Measurements from ENCODE around the gene TRMT10B. TPM values are rescaled to one million over a fixed set of nuclear protein-coding genes. Genes with fewer than 3 reads are reported as not detected.
A peak's percentile ranks its signal among the peaks of the same experiment; 100 is the strongest.

Gene TRMT10B, protein sequence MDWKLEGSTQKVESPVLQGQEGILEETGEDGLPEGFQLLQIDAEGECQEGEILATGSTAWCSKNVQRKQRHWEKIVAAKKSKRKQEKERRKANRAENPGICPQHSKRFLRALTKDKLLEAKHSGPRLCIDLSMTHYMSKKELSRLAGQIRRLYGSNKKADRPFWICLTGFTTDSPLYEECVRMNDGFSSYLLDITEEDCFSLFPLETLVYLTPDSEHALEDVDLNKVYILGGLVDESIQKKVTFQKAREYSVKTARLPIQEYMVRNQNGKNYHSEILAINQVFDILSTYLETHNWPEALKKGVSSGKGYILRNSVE
- total RNA-seq (1 to 10 TPM; 2.6 to 6.5 (median 3.6) TPM), polyA plus RNA-seq (1 to 10 TPM; 3.0 to 5.9 TPM)
- long read RNA-seq, donor 1, partial matches to known transcripts = 0 of 26 reads
- long read RNA-seq, donor 1, other reads (novel, unspliced or antisense) = 25 of 26 reads
- long read RNA-seq, donor 2, partial matches to known transcripts = 0 of 22 reads
- long read RNA-seq, donor 2, other reads (novel, unspliced or antisense) = 21 of 22 reads
- long read RNA-seq, donor 3, partial matches to known transcripts = 1 of 32 reads
- long read RNA-seq, donor 3, other reads (novel, unspliced or antisense) = 30 of 32 reads

GRCh38 chr9:37753489-37754190, at the start of gene TRMT10B:
Gene TRMT10B, plus strand, starts transcription at chr9:37753805. Its CDS starts 8,127 bp downstream, at chr9:37761932.
- peaks cover 0 to 8% (median 0%) of the 10 kb centered on the region in 9 donors for H3K36me3 ChIP-seq
- no peak for TF ChIP-seq CTCF (IDR thresholded peaks at IDR 0.05)
- WGBS, 2 donors = 3 to 4% methylated on average over 40 of the region's 40 CpGs
- peaks cover 0 to 14% (median 9%) of the 10 kb centered on the region in 9 donors for H3K4me1 ChIP-seq
- H3K9me3 ChIP-seq = no peaks in the 10 kb centered on the region
- DNase-seq (peak; percentile 68 to 71), ATAC-seq (peak; percentile 93 to 97 (median 96))
- H3K4me3 ChIP-seq = peak within 1 kb of the TSS; percentile 45 to 95 (median 72)
- peak within 1 kb of the TSS in 9 of 10 donors; percentile 51 to 90 (median 84) for H3K27ac ChIP-seq
- H3K27me3 ChIP-seq = no peaks in the 10 kb centered on the region
- intact Hi-C loops (cut with DNase I) = loop anchor here in 5 of 10 donors (5.0 to 10.0 kb wide), 5 partner anchors 49 to 641 kb away; partner anchors contain the start of genes DCAF10 (in 3 of the 5), ALDH1B1 (in 1 of the 5) and SLC25A51 (in 1 of the 5)

DNA sequence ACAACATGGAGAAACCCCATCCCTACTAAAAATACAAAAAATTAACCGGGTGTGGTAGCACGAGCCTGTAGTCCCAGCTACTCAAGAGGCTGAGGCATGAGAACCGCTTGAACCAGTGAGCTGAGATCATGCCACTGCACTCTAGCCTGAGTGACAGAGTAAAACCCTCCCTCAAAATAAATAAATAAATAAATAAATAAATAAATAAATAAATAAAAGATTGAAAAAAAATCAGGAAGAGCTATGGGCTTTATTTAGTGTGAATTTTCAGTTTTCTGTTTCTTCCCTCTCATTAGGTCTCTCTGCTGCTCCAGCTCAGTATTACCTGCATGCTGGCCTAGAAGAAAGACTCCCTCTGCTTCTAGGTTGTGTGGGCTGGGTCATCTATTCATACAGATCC, 47.8 kb upstream of the TRMT10B start:
- no peak for ATAC-seq
- H3K4me1 ChIP-seq = no peaks in the 10 kb centered on the region
- no peak overlapping the region for H3K4me3 ChIP-seq
- WGBS, 2 donors = 84 to 88% methylated on average over 3 of the region's 3 CpGs
- no peak for TF ChIP-seq CTCF (IDR thresholded peaks at IDR 0.05)
- no peaks in the 10 kb centered on the region for H3K9me3 ChIP-seq
- intact Hi-C loops (cut with DNase I) = no loop called here
- peaks cover 0 to 10% (median 4%) of the 10 kb centered on the region in 7 donors for H3K27me3 ChIP-seq
- H3K36me3 ChIP-seq = no peaks in the 10 kb centered on the region
- H3K27ac ChIP-seq = no peak overlapping the region
- DNase-seq = no peak

DNA sequence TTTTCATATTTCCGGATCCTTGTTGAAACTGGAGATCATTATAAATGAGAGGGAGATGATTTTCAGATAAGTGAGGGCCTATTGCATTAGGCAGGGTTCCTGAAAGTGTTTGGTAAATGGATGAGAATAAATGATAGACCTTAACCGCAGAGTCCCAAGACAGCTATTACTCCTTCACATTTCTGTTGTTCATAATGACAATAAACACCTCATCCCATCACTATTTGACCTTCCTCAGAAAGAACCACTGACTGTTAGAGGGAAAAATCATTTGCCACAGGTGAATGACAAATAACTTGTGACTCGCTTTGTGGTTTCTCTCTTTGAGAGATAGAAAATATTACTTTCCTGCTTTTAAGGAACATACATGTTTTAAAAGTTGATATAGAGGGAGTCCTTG, 47.3 kb upstream of the TRMT10B start:
- no peaks in the 10 kb centered on the region for H3K9me3 ChIP-seq
- TF ChIP-seq CTCF (IDR thresholded peaks at IDR 0.05) = no peak
- intact Hi-C loops (cut with DNase I) = no loop called here
- no peak overlapping the region for H3K27ac ChIP-seq
- no peaks in the 10 kb centered on the region for H3K4me1 ChIP-seq
- H3K36me3 ChIP-seq = no peaks in the 10 kb centered on the region
- WGBS, 2 donors = 89 to 93% methylated on average over 3 of the region's 3 CpGs
- no peak for DNase-seq
- ATAC-seq = no peak
- H3K4me3 ChIP-seq = no peak overlapping the region
- peaks cover 0 to 10% (median 4%) of the 10 kb centered on the region in 7 donors for H3K27me3 ChIP-seq

DNA sequence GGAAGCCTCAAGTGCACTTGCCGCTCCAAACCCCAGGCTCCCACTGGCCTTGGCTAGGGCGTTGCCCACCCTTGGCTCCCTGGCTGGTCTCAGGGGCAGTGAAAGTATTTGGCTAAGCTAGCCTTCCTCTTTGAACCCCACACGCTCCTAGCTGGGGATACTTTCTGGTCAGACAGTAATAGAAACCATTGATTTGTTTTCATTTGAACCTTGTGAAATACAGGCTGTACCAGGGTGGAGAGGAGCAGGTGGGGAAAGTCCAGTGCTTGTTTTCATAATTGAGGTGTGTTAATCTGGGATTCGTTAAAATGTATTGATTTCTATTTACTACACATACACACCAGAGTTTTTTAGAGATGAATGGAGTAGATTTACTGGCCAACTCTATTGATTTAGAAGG, 45.9 kb upstream of the TRMT10B start:
- no peaks in the 10 kb centered on the region for H3K9me3 ChIP-seq
- intact Hi-C loops (cut with DNase I) = no loop called here
- ATAC-seq (no peak), DNase-seq (no peak)
- H3K4me1 ChIP-seq = no peaks in the 10 kb centered on the region
- H3K27ac ChIP-seq = no peak overlapping the region
- H3K36me3 ChIP-seq = no peaks in the 10 kb centered on the region
- H3K4me3 ChIP-seq = no peak overlapping the region
- WGBS, 2 donors = 82 to 85% methylated on average over 4 of the region's 4 CpGs
- peaks cover 0 to 10% (median 4%) of the 10 kb centered on the region in 7 donors for H3K27me3 ChIP-seq
- no peak for TF ChIP-seq CTCF (IDR thresholded peaks at IDR 0.05)
